Lung (tissue), 12 donors: ENCODE results near the gene MAPK4. TPM values are rescaled to one million over a fixed set of nuclear protein-coding genes. Genes with fewer than 3 reads are reported as not detected.

Source experiments
- ATAC-seq: fragments of 200-7000 bp; cut with Tn5 transposase; one replicate; pipeline ENCODE4 v1.9.1; 2020; ENCODE audit warnings: moderate number of reproducible peaks; ENCODE audit not compliant: insufficient read depth, low FRiP score
- DNase-seq, 3 donors: peaks; one replicate each; pipeline ENCODE4 v3.0.0-alpha.2; 2013 to 2017
- H3K27ac ChIP-seq, 2 donors: one replicate each; pipeline ENCODE4 v1.5.1; 2013; ENCODE audit warnings: mild to moderate bottlenecking in 2 of 2, moderate library complexity in 2 of 2, control low read depth in 1 of 2, inconsistent platforms in 1 of 2, low read depth in 1 of 2, low read length in 1 of 2
- H3K27me3 ChIP-seq, 3 donors: one replicate each; pipeline ENCODE4 v1.5.1; 2013; ENCODE audit warnings: low read length in 2 of 3; ENCODE audit not compliant: control insufficient read depth in 3 of 3, insufficient read depth in 3 of 3
- H3K36me3 ChIP-seq, 4 donors: one replicate each; pipeline ENCODE4 v1.5.1; 2013; ENCODE audit warnings: low read length in 4 of 4, mild to moderate bottlenecking in 1 of 4, moderate library complexity in 1 of 4; ENCODE audit not compliant: control insufficient read depth in 4 of 4, insufficient read depth in 4 of 4
- H3K4me1 ChIP-seq, 5 donors: one replicate each; pipeline ENCODE4 v1.5.1; 2013; ENCODE audit warnings: low read length in 5 of 5, mild to moderate bottlenecking in 2 of 5, moderate library complexity in 1 of 5; ENCODE audit not compliant: control insufficient read depth in 5 of 5, insufficient read depth in 5 of 5
- H3K4me3 ChIP-seq: one replicate; pipeline ENCODE4 v1.5.1; 2013; ENCODE audit warnings: mild to moderate bottlenecking, control low read depth, moderate library complexity
- H3K9ac ChIP-seq, 2 donors: one replicate each; pipeline ENCODE4 v1.5.1; 2013; ENCODE audit warnings: low read length in 2 of 2, control low read depth in 1 of 2; ENCODE audit not compliant: insufficient read depth in 1 of 2
- H3K9me3 ChIP-seq, 4 donors: one replicate each; pipeline ENCODE4 v1.5.1; 2013; ENCODE audit warnings: low read length in 3 of 4, mild to moderate bottlenecking in 1 of 4, moderate library complexity in 1 of 4; ENCODE audit not compliant: control insufficient read depth in 4 of 4, insufficient read depth in 3 of 4
- WGBS, 2 donors: extraction: QIAGEN DNeasy Blood & Tissue Kit; methylation state at CpG; one replicate each; pipeline ENCODE4 v1.1.7; 2013; 5-methylcytosine and 5-hydroxymethylcytosine counted together
- polyA plus RNA-seq, 2 donors: library from polyadenylated mRNA; stranded (reverse); fragments of 200-250 nt; gene quantifications; one replicate each; pipeline ENCODE4 v1.2.1, GENCODE V29; 2013
- total RNA-seq, 2 donors: library from RNA; depleted of rRNA in 1 of 2; stranded (reverse); fragments of >200 nt in 1 of 2; gene quantifications; one replicate each; pipeline ENCODE4 v1.2.1, GENCODE V29; 2014 to 2021
- TF ChIP-seq, protein P1 (sequence below): IDR thresholded peaks from 2 replicates; pipeline ENCODE4 v1.5.1; 2012; ENCODE audit warnings: mild to moderate bottlenecking; ENCODE audit errors: control extremely low read depth, extremely low read depth
- donor health status: control.
- donor health status: control.
- donor health status: Bipolar disorder and iron deficiency.
- donor health status: healthy.
- donor health status: DM: yes; HTN: yes; CAD: no.

Gene MAPK4
- total and polyA plus RNA-seq, 4 donors, result 1.8 to 10.7 (median 3.9) TPM

- Histone ChIP-seq H3K27ac (no peak overlapping the region), H3K9me3 (peaks cover 0 to 11% (median 0%) of the 10 kb centered on the region in 4 donors), H3K4me3 (no peak overlapping the region), H3K4me1 (peaks cover 0 to 3% (median 0%) of the 10 kb centered on the region in 5 donors), H3K27me3 (no peaks in the 10 kb centered on the region), H3K9ac (no peak overlapping the region), H3K36me3 (no peaks in the 10 kb centered on the region)
- ATAC-seq (no peak), DNase-seq (no peak)
- 78 to 86% methylated on average over 11 of the region's 11 CpGs for WGBS, 2 donors
- TF ChIP-seq, protein P1, sequence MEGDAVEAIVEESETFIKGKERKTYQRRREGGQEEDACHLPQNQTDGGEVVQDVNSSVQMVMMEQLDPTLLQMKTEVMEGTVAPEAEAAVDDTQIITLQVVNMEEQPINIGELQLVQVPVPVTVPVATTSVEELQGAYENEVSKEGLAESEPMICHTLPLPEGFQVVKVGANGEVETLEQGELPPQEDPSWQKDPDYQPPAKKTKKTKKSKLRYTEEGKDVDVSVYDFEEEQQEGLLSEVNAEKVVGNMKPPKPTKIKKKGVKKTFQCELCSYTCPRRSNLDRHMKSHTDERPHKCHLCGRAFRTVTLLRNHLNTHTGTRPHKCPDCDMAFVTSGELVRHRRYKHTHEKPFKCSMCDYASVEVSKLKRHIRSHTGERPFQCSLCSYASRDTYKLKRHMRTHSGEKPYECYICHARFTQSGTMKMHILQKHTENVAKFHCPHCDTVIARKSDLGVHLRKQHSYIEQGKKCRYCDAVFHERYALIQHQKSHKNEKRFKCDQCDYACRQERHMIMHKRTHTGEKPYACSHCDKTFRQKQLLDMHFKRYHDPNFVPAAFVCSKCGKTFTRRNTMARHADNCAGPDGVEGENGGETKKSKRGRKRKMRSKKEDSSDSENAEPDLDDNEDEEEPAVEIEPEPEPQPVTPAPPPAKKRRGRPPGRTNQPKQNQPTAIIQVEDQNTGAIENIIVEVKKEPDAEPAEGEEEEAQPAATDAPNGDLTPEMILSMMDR, result no peak
Observed at GRCh38 chr18:50719471-50720324, 159.8 kb downstream of the MAPK4 start.

DNA sequence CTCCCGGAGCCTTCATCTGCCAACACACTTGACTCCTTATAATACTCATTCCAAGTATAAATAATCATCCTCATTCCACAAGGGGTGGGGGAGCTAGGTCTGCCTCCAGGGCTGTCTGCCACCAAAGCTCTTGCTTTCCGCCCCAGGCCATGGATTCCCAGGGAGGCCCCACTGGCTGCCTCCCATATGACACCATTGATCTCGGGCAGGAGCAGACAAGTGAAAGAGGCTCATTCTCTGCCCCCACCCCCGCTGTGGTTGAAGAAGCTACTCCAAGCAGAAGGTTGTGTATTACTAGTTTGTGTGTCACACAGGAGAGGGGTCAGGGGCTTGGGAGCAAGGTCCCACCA, 160.4 kb downstream of the MAPK4 start:
- WGBS, 2 donors, result 79 to 86% methylated on average over 4 of the region's 4 CpGs
- H3K27me3 ChIP-seq, result no peaks in the 10 kb centered on the region
- TF ChIP-seq, protein P1, result no peak
- no peak overlapping the region for H3K4me3 ChIP-seq
- no peak for DNase-seq
- peaks cover 0 to 3% (median 0%) of the 10 kb centered on the region in 5 donors for H3K4me1 ChIP-seq
- H3K36me3 ChIP-seq, result no peaks in the 10 kb centered on the region
- H3K27ac ChIP-seq, result no peak overlapping the region
- no peak for ATAC-seq
- H3K9ac ChIP-seq, result no peak overlapping the region
- peaks cover 0 to 11% (median 0%) of the 10 kb centered on the region in 4 donors for H3K9me3 ChIP-seq

GRCh38 chr18:50721006-50721405, 161.1 kb downstream of the MAPK4 start:
- H3K4me1 ChIP-seq, result peaks cover 0 to 3% (median 0%) of the 10 kb centered on the region in 5 donors
- no peak for DNase-seq
- no peak overlapping the region for H3K9ac ChIP-seq
- no peak for ATAC-seq
- no peak overlapping the region for H3K4me3 ChIP-seq
- TF ChIP-seq, protein P1, result no peak
- no peaks in the 10 kb centered on the region for H3K36me3 ChIP-seq
- no peak overlapping the region for H3K27ac ChIP-seq
- H3K27me3 ChIP-seq, result no peaks in the 10 kb centered on the region
- WGBS, 2 donors, result 93 to 94% methylated on average over 4 of the region's 4 CpGs
- H3K9me3 ChIP-seq, result peaks cover 0 to 7% (median 0%) of the 10 kb centered on the region in 4 donors
